HEK293 (cell line): ENCODE measurements around the gene GLCE.

ENCODE experiments used
- CTCF ChIA-PET: fragments of 350-600 bp; formaldehyde crosslinking; extraction: SDS; loops from one replicate; lab custom pipeline; 2021; ENCODE audit warnings: antibody characterized with exemption; lab: Yijun Ruan, JAX
- POLR2A ChIA-PET: fragments of 300-600 bp; formaldehyde crosslinking; extraction: SDS; loops from one replicate; lab custom pipeline; 2020; ENCODE audit warnings: antibody characterized with exemption, inconsistent platforms; lab: Yijun Ruan, JAX
- H3K27ac ChIP-seq: fragments of 200-500 bp; sonication (Bioruptor generic); 2 replicates; pipeline ENCODE4 v1.5.1; 2014; ENCODE audit warnings: low read depth, low read length, control low read depth, inconsistent platforms; ENCODE audit errors: extremely low read depth
- H3K36me3 ChIP-seq, 2 experiments: fragments of 200-500 bp in 1 of 2; sonication (Bioruptor generic) in 1 of 2; 1 replicate in 1 of 2; 2 replicates in 1 of 2; pipeline ENCODE4 v1.5.1; 2014 to 2017; ENCODE audit warnings: inconsistent platforms in 2 of 2, low read length in 2 of 2; ENCODE audit not compliant: control insufficient read depth in 2 of 2, insufficient read depth in 1 of 2
- H3K4me1 ChIP-seq: fragments of 200-500 bp; sonication (Bioruptor generic); 2 replicates; pipeline ENCODE4 v1.5.1; 2014; ENCODE audit warnings: mild to moderate bottlenecking, low read length, inconsistent platforms; ENCODE audit not compliant: control insufficient read depth, insufficient read depth
- H3K4me3 ChIP-seq: 2 replicates; pipeline ENCODE4 v1.5.1; 2011; ENCODE audit warnings: low read depth, mild to moderate bottlenecking, control low read depth, low read length, moderate library complexity
- H3K9me3 ChIP-seq: fragments of 200-500 bp; sonication (Bioruptor generic); 2 replicates; pipeline ENCODE4 v1.5.1; 2014; ENCODE audit warnings: low read depth, low read length, inconsistent platforms; ENCODE audit not compliant: control insufficient read depth, insufficient read depth
- GLI4 ChIP-seq: fragments of 450-650 bp; formaldehyde crosslinking; IDR thresholded peaks from 2 replicates; pipeline ENCODE4 v1.5.1; 2016; ENCODE audit warnings: missing biosample characterization, missing genetic modification characterization
- HOXC10 ChIP-seq: sonication (generic); formaldehyde crosslinking; IDR thresholded peaks from 2 replicates; pipeline ENCODE4 v1.8.1; 2023; ENCODE audit warnings: mild to moderate bottlenecking, missing genetic modification reagents
- INSM2 ChIP-seq: fragments of 450-650 bp; formaldehyde crosslinking; IDR thresholded peaks from 2 replicates; pipeline ENCODE4 v1.5.1; 2016; ENCODE audit warnings: missing biosample characterization, missing genetic modification characterization
- TRIM28 ChIP-seq: IDR thresholded peaks from 2 replicates; pipeline ENCODE4 v1.6.1; 2011; ENCODE audit warnings: low read length, control low read depth, borderline replicate concordance
- YY1 ChIP-seq: fragments of 450-650 bp; formaldehyde crosslinking; IDR thresholded peaks from 2 replicates; pipeline ENCODE4 v1.5.1; 2018; ENCODE audit warnings: missing biosample characterization, missing genetic modification characterization
- YY2 ChIP-seq: fragments of 450-650 bp; formaldehyde crosslinking; IDR thresholded peaks from 2 replicates; pipeline ENCODE4 v1.5.1; 2016; ENCODE audit warnings: missing biosample characterization, missing genetic modification characterization
- ZBTB8A ChIP-seq: fragments of 450-650 bp; formaldehyde crosslinking; IDR thresholded peaks from 2 replicates; pipeline ENCODE4 v1.5.1; 2016; ENCODE audit warnings: missing biosample characterization, missing genetic modification characterization
- ZNF10 ChIP-seq: fragments of 450-650 bp; formaldehyde crosslinking; IDR thresholded peaks from 2 replicates; pipeline ENCODE4 v1.5.1; 2017; ENCODE audit warnings: missing biosample characterization, missing genetic modification characterization
- ZNF133 ChIP-seq: fragments of 450-650 bp; formaldehyde crosslinking; IDR thresholded peaks from 2 replicates; pipeline ENCODE4 v1.5.1; 2016; ENCODE audit warnings: missing biosample characterization, missing genetic modification characterization
- ZNF138 ChIP-seq: fragments of 450-650 bp; formaldehyde crosslinking; IDR thresholded peaks from 2 replicates; pipeline ENCODE4 v1.5.1; 2016; ENCODE audit warnings: missing biosample characterization, missing genetic modification characterization, borderline replicate concordance
- ZNF19 ChIP-seq: fragments of 450-650 bp; formaldehyde crosslinking; IDR thresholded peaks from 2 replicates; pipeline ENCODE4; 2016; ENCODE audit warnings: missing biosample characterization, missing genetic modification characterization, low read depth
- ZNF248 ChIP-seq: fragments of 450-650 bp; formaldehyde crosslinking; IDR thresholded peaks from 2 replicates; pipeline ENCODE4 v1.5.1; 2017; ENCODE audit warnings: missing biosample characterization, missing genetic modification characterization
- ZNF266 ChIP-seq: fragments of 450-650 bp; formaldehyde crosslinking; IDR thresholded peaks from 2 replicates; pipeline ENCODE4 v1.5.1; 2016; ENCODE audit warnings: missing biosample characterization, missing genetic modification characterization, low read depth
- ZNF324 ChIP-seq: fragments of 450-650 bp; formaldehyde crosslinking; IDR thresholded peaks from 2 replicates; pipeline ENCODE4 v1.5.1; 2016; ENCODE audit warnings: missing biosample characterization, missing genetic modification characterization
- ZNF341 ChIP-seq: fragments of 450-650 bp; formaldehyde crosslinking; IDR thresholded peaks from 2 replicates; pipeline ENCODE4; 2016; ENCODE audit warnings: low read depth, missing biosample characterization, missing genetic modification characterization
- ZNF394 ChIP-seq: fragments of 450-650 bp; formaldehyde crosslinking; IDR thresholded peaks from 2 replicates; pipeline ENCODE4 v1.5.1; 2016; ENCODE audit warnings: missing biosample characterization, missing genetic modification characterization, mild to moderate bottlenecking, moderate library complexity, borderline replicate concordance
- ZNF473 ChIP-seq: fragments of 450-650 bp; formaldehyde crosslinking; IDR thresholded peaks from 2 replicates; pipeline ENCODE4 v1.5.1; 2017; ENCODE audit warnings: missing biosample characterization, missing genetic modification characterization
- ZNF514 ChIP-seq: fragments of 450-650 bp; formaldehyde crosslinking; IDR thresholded peaks from 2 replicates; pipeline ENCODE4 v1.5.1; 2016; ENCODE audit warnings: missing biosample characterization, missing genetic modification characterization
- ZNF518A ChIP-seq: fragments of 450-650 bp; formaldehyde crosslinking; conservative IDR thresholded peaks from 2 replicates; pipeline ENCODE4 v1.5.1; 2016; ENCODE audit warnings: low read depth, missing biosample characterization, missing genetic modification characterization
- ZNF544 ChIP-seq: fragments of 450-650 bp; formaldehyde crosslinking; IDR thresholded peaks from 2 replicates; pipeline ENCODE4 v1.5.0; 2017; ENCODE audit warnings: missing biosample characterization, missing genetic modification characterization
- ZNF600 ChIP-seq: fragments of 450-650 bp; formaldehyde crosslinking; IDR thresholded peaks from 2 replicates; pipeline ENCODE4 v1.5.1; 2016; ENCODE audit warnings: missing biosample characterization, missing genetic modification characterization
- ZNF623 ChIP-seq: fragments of 450-650 bp; formaldehyde crosslinking; IDR thresholded peaks from 2 replicates; pipeline ENCODE4 v1.5.1; 2016; ENCODE audit warnings: missing biosample characterization, missing genetic modification characterization
- ZNF670 ChIP-seq: fragments of 450-650 bp; formaldehyde crosslinking; IDR thresholded peaks from 2 replicates; pipeline ENCODE4 v1.5.1; 2016; ENCODE audit warnings: missing biosample characterization, missing genetic modification characterization, low read depth
- ZNF776 ChIP-seq: fragments of 450-650 bp; formaldehyde crosslinking; IDR thresholded peaks from 2 replicates; pipeline ENCODE4 v1.5.0; 2017; ENCODE audit warnings: missing biosample characterization, missing genetic modification characterization, borderline replicate concordance
- ZSCAN16 ChIP-seq: fragments of 450-650 bp; formaldehyde crosslinking; IDR thresholded peaks from 2 replicates; pipeline ENCODE4 v1.5.1; 2016; ENCODE audit warnings: missing biosample characterization, missing genetic modification characterization
- ZSCAN23 ChIP-seq: fragments of 450-650 bp; formaldehyde crosslinking; IDR thresholded peaks from 2 replicates; pipeline ENCODE4 v1.5.1; 2016; ENCODE audit warnings: missing biosample characterization, missing genetic modification characterization
- ZSCAN30 ChIP-seq: fragments of 450-650 bp; IDR thresholded peaks from 2 replicates; pipeline ENCODE4 v1.5.1; 2018; ENCODE audit warnings: missing biosample characterization, mild to moderate bottlenecking, missing genetic modification characterization, moderate library complexity
- TF ChIP-seq, protein P1 (sequence below): fragments of 450-650 bp; formaldehyde crosslinking; IDR thresholded peaks from 2 replicates; pipeline ENCODE4 v1.5.1; 2016; ENCODE audit warnings: missing biosample characterization, missing genetic modification characterization
- TF ChIP-seq, protein P2 (sequence below): fragments of 450-650 bp; formaldehyde crosslinking; IDR thresholded peaks from 2 replicates; pipeline ENCODE4 v1.5.1; 2017; ENCODE audit warnings: missing biosample characterization, missing genetic modification characterization

Gene GLCE

GRCh38 chr15:69158843-69159240, 1.6 kb upstream of the GLCE start (continued):
- TF ChIP-seq ZNF341 (tag by site-specific recombination), result no peak
- TF ChIP-seq ZSCAN30, result no peak
- no peak for TF ChIP-seq ZNF776 (tag by site-specific recombination)
- TF ChIP-seq TRIM28, result no peak
- TF ChIP-seq ZNF518A, result no peak

- Histone ChIP-seq H3K27ac (no peak overlapping the region; the same call in 1 of the 2 replicates), H3K4me3 (peak overlapping the region; percentile 64), H3K9me3 (no peaks in the 10 kb centered on the region), H3K36me3 (no peaks in the 10 kb centered on the region), H3K4me1 (peaks cover 22% of the 10 kb centered on the region)
- ChIA-PET CTCF (interaction anchor here (1.5 to 2.1 kb wide), 2 partner anchors 20 to 66 kb away, joined by 4 to 8 read pairs; no protein-coding TSS in a partner anchor), POLR2A (interaction anchor here (0.6 to 2.5 kb wide), 25 partner anchors 8 to 303 kb away, joined by 3 to 29 read pairs (median 4); partner anchors contain the start of gene RPLP1)
- TF ChIP-seq GLI4 (tag by site-specific recombination) (no peak), ZNF10 (tag by site-specific recombination) (peak; percentile 59; the same call in 1 of the 2 replicates), ZNF394 (tag by site-specific recombination) (no peak), ZNF19 (tag by site-specific recombination) (no peak), ZNF248 (tag by site-specific recombination) (no peak), ZBTB8A (tag by site-specific recombination) (peak; percentile 68), INSM2 (tag by site-specific recombination) (no peak), YY2 (tag by site-specific recombination) (peak; percentile 37; the same call in 1 of the 2 replicates), ZNF133 (tag by site-specific recombination) (no peak), ZNF324 (tag by site-specific recombination) (no peak), ZNF514 (tag by site-specific recombination) (no peak), ZNF600 (no peak), ZNF623 (tag by site-specific recombination) (no peak; the same call in 1 of the 2 replicates), HOXC10 (no peak), ZNF670 (tag by site-specific recombination) (no peak), ZNF544 (tag by site-specific recombination) (no peak), ZSCAN16 (peak; percentile 13; the same call in 1 of the 2 replicates), ZNF138 (no peak), ZSCAN23 (tag by site-specific recombination) (peak; percentile 66; the same call in 1 of the 2 replicates), ZNF473 (tag by site-specific recombination) (no peak), YY1 (tag by site-specific recombination) (peak; percentile 39; the same call in 1 of the 2 replicates), ZNF266 (tag by site-specific recombination) (no peak)
- TF ChIP-seq, protein P1, sequence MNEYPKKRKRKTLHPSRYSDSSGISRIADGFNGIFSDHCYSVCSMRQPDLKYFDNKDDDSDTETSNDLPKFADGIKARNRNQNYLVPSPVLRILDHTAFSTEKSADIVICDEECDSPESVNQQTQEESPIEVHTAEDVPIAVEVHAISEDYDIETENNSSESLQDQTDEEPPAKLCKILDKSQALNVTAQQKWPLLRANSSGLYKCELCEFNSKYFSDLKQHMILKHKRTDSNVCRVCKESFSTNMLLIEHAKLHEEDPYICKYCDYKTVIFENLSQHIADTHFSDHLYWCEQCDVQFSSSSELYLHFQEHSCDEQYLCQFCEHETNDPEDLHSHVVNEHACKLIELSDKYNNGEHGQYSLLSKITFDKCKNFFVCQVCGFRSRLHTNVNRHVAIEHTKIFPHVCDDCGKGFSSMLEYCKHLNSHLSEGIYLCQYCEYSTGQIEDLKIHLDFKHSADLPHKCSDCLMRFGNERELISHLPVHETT (tag by site-specific recombination), result 0 out of 2 replicates have a peak, but pooled peaks have one; percentile 43
- TF ChIP-seq, protein P2, sequence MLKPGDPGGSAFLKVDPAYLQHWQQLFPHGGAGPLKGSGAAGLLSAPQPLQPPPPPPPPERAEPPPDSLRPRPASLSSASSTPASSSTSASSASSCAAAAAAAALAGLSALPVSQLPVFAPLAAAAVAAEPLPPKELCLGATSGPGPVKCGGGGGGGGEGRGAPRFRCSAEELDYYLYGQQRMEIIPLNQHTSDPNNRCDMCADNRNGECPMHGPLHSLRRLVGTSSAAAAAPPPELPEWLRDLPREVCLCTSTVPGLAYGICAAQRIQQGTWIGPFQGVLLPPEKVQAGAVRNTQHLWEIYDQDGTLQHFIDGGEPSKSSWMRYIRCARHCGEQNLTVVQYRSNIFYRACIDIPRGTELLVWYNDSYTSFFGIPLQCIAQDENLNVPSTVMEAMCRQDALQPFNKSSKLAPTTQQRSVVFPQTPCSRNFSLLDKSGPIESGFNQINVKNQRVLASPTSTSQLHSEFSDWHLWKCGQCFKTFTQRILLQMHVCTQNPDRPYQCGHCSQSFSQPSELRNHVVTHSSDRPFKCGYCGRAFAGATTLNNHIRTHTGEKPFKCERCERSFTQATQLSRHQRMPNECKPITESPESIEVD, result no peak
Observed at GRCh38 chr15:69159805-69160140, 662 bp upstream of the GLCE start.
